ENCODE results near the gene RBBP8NL.

RBBP8NL gene

DNA sequence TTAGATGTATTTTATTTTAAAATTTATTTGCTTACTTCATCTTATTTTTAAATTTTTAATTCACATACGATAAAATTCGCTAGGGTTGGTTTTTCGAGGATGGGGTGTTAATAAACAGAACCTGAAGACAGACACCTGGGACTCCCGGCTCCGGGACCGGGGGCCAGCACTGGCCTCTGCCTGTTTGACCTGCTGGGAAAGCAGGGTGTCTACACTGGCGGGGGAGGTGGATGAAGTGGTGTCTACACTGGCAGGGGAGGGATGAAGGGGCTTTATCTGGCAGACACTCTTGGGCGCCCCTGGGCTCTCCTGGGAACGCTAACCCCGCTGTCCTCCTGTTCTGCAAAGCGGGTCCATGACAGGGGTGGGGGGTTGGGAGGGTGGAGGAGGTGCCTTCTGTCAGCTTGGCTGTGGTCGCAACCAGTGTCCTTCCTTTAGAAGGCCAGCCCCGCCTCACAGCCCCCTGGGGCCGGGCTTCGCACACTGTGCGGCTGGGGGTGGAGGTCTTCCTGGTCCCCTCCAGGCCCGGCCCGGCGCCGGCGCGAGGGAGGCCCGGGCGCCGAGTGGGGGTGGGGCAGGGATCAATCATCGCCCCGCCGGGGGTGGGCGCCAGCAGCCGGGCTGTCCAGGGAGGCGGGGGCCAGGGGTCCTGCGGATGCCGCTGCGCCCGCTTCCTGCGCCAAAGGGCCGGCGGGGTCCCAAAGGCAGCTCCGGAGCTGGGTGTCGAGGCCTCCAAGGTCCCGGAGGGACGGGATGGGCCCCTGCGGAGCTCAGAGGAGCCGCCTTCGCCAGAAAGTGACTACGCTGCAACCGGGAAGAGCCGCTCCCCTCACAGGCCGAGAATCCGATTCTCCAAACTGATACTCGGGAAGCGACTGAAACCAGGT, 46.6 kb upstream of the RBBP8NL start:
- H3K27ac ChIP-seq = no peak overlapping the region
- no peak for DNase-seq
- TF ChIP-seq, protein P1, sequence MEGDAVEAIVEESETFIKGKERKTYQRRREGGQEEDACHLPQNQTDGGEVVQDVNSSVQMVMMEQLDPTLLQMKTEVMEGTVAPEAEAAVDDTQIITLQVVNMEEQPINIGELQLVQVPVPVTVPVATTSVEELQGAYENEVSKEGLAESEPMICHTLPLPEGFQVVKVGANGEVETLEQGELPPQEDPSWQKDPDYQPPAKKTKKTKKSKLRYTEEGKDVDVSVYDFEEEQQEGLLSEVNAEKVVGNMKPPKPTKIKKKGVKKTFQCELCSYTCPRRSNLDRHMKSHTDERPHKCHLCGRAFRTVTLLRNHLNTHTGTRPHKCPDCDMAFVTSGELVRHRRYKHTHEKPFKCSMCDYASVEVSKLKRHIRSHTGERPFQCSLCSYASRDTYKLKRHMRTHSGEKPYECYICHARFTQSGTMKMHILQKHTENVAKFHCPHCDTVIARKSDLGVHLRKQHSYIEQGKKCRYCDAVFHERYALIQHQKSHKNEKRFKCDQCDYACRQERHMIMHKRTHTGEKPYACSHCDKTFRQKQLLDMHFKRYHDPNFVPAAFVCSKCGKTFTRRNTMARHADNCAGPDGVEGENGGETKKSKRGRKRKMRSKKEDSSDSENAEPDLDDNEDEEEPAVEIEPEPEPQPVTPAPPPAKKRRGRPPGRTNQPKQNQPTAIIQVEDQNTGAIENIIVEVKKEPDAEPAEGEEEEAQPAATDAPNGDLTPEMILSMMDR (IDR thresholded peaks at IDR 0.05; ENCODE audit: low read depth, low read length) = no peak
- H3K9me3 ChIP-seq (ENCODE audit: severe bottlenecking) = no peaks in the 10 kb centered on the region
- H3K36me3 ChIP-seq = no peaks in the 10 kb centered on the region
- H3K27me3 ChIP-seq (ENCODE audit: insufficient read depth, low read depth, severe bottlenecking) = no peaks in the 10 kb centered on the region
- no peak overlapping the region for H3K4me3 ChIP-seq (ENCODE audit: low read depth, low read length)

DNA sequence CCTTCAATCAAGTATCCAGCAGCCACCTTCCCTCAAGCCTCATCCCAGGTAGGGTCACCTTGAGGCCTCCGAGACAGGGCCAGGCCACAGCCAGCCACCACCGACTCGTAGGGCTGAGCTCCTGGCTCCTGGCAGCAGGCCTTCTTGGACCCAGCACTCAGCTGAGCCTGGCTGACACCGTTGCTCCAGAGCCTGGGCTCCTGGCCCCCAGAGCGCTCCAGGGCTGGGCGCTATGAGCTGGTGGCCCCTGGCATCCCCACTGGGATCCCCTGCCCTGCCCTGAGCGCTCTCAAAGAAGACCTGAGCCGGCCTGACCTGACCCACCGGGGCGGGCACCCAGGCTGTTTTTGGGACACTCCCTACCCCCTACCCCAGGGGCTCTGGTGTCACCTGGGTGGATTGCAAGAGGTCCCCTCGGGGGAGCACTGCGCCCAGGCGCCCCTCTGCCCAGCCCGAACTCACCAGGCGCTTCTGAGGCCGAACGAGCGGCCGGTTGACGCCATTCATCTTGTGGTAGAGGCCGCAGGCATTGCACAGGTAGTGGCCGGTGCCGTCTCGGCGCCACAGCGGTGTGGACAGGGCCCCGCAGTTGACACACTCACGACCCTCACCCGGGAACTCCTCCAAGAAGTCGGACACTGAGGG, 45.7 kb upstream of the RBBP8NL start:
- Histone ChIP-seq H3K9me3 (ENCODE audit: severe bottlenecking) (no peaks in the 10 kb centered on the region), H3K36me3 (no peaks in the 10 kb centered on the region), H3K27me3 (ENCODE audit: insufficient read depth, low read depth, severe bottlenecking) (no peaks in the 10 kb centered on the region)

DNA sequence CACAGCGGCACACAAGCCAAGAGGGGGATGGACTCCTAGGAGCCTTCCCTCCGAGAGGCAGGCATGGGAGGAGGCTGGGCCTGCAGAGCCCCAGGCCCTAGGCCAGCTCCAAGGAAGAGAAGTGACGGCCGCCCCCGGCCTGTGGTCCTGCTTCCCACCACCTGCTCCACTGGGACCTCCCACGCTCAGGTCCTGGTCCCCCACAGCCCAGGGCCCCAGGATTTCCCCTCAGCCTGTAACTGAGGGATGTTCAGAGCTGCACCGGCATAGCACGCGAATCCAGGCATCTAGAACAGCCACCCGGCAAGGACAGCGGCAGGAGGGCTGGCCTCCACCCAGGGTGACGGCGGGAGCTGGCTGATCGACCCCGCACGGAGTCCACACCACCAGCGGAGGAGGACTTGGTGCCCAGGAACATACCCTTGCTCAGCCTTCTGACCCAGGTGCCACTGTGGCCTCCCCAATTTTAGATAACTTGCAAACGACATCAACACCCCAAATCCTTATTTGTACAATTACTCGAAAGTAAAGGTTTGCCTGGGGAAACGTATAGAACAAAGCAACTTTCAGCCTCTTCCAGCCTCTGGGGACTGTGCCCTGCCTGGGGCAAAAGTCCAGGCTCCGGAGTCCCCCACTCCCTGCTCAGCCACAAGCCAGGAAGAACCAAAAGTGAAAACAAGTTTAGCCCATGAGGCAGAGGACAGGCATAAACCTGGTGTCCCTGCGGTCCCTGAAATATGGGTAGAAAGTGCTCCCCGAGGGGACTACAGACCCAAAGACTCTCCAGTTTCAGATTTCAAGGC, 45.0 kb upstream of the RBBP8NL start:
- Histone ChIP-seq H3K9me3 (ENCODE audit: severe bottlenecking) (no peaks in the 10 kb centered on the region), H3K36me3 (no peaks in the 10 kb centered on the region), H3K27ac (no peak overlapping the region), H3K4me3 (ENCODE audit: low read depth, low read length) (no peak overlapping the region), H3K27me3 (ENCODE audit: insufficient read depth, low read depth, severe bottlenecking) (no peaks in the 10 kb centered on the region)
- TF ChIP-seq, protein P1 (IDR thresholded peaks at IDR 0.05; ENCODE audit: low read depth, low read length) = no peak
- no peak for DNase-seq

More for the DNA sequence above, 45.7 kb upstream of the RBBP8NL start:
- DNase-seq = no peak
- TF ChIP-seq, protein P1 (IDR thresholded peaks at IDR 0.05; ENCODE audit: low read depth, low read length) = no peak
- Histone ChIP-seq H3K4me3 (ENCODE audit: low read depth, low read length) (no peak overlapping the region), H3K27ac (no peak overlapping the region)

DNA sequence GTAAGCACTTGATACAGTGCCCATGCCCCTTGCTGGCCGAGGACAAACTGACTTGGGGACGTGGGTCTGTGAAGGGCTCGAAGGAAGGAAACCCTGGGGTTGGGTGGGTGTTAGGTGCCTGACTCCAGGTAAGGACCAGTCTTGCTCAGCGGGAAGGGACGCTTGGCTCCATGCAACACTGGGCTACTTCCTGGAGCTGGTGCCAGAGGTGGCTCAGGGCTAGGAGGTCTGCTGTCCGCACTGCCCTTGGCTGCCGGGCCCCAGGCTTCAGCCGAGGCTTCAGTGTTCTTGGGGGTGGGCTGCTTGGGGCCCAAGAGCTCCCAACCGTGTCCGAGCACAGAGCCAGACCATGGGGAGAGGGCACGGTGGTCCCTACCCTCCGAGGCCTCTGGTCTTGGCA, 43.1 kb upstream of the RBBP8NL start:
- Histone ChIP-seq H3K4me3 (ENCODE audit: low read depth, low read length) (no peak overlapping the region), H3K9me3 (ENCODE audit: severe bottlenecking) (no peaks in the 10 kb centered on the region), H3K27ac (no peak overlapping the region), H3K36me3 (no peaks in the 10 kb centered on the region), H3K27me3 (ENCODE audit: insufficient read depth, low read depth, severe bottlenecking) (no peaks in the 10 kb centered on the region)
- no peak for DNase-seq
- TF ChIP-seq, protein P1 (IDR thresholded peaks at IDR 0.05; ENCODE audit: low read depth, low read length) = no peak

DNA sequence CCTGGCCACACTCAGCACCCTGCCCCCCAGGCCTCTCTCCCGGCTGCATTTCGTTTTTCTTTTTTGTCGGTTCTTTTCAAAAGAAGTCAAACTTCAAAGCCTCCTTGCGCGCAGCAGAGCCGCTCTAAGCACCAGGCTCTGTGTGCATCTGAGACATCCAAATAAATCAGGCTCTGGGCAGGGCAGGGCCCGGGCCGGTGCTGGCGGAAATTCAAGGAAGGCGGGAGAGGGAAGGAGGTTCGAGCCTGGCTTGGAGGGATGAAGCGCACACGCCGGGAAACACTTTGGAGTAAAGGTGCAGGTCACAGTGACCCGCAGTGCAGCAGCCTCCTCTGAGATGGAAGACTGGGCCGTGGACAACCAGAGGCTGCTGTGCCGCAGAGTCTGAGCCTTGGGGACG, 42.7 kb upstream of the RBBP8NL start:
- H3K36me3 ChIP-seq = no peaks in the 10 kb centered on the region
- TF ChIP-seq, protein P1 (IDR thresholded peaks at IDR 0.05; ENCODE audit: low read depth, low read length) = no peak
- H3K27me3 ChIP-seq (ENCODE audit: insufficient read depth, low read depth, severe bottlenecking) = no peaks in the 10 kb centered on the region
- no peak overlapping the region for H3K27ac ChIP-seq
- H3K4me3 ChIP-seq (ENCODE audit: low read depth, low read length) = no peak overlapping the region
- H3K9me3 ChIP-seq (ENCODE audit: severe bottlenecking) = no peaks in the 10 kb centered on the region
- no peak for DNase-seq
